GM12878 (cell line): ENCODE measurements around the gene MGAT1. TPM values are rescaled to one million over a fixed set of nuclear protein-coding genes. Genes with fewer than 3 reads are reported as not detected.

Experiments
- BMI1 ChIP-seq: fragments of 450-650 bp; IDR thresholded peaks from 2 replicates; pipeline ENCODE4 v1.6.1; 2016; ENCODE audit warnings: mild to moderate bottlenecking, moderate library complexity, borderline replicate concordance
- CBFB ChIP-seq: IDR thresholded peaks from 2 replicates; pipeline ENCODE4 v1.6.1; 2016; ENCODE audit warnings: antibody characterized with exemption, low read depth
- HCFC1 ChIP-seq: fragments of 150-350 bp; IDR thresholded peaks from 2 replicates; pipeline ENCODE4 v1.6.1; 2014; ENCODE audit warnings: low read length
- HDGF ChIP-seq: fragments of 450-650 bp; IDR thresholded peaks from 2 replicates; pipeline ENCODE4 v1.6.1; 2016; ENCODE audit warnings: antibody characterized with exemption
- IKZF2 ChIP-seq, 2 experiments: fragments of 450-650 bp; IDR thresholded peaks; 2 replicates each; pipeline ENCODE4 v1.6.1; 2017; ENCODE audit warnings: mild to moderate bottlenecking in 2 of 2, moderate library complexity in 2 of 2
- NRF1 ChIP-seq: conservative IDR thresholded peaks from 2 replicates; pipeline ENCODE4 v1.6.1; 2011; ENCODE audit warnings: mild to moderate bottlenecking, low read depth, low read length, improper control_type of control experiment
- POLR2AphosphoS5 ChIP-seq: IDR thresholded peaks from 2 replicates; pipeline ENCODE4 v1.6.1; 2011; ENCODE audit warnings: mild to moderate bottlenecking, low read length, inconsistent platforms
- RAD21 ChIP-seq: IDR thresholded peaks from 2 replicates; pipeline ENCODE4 v1.6.1; 2011; ENCODE audit warnings: mild to moderate bottlenecking, low read depth, low read length, moderate library complexity; ENCODE audit not compliant: insufficient read depth
- RB1 ChIP-seq: fragments of 450-650 bp; formaldehyde crosslinking; IDR thresholded peaks from 2 replicates; pipeline ENCODE4 v1.6.1; 2017; ENCODE audit warnings: mild to moderate bottlenecking, borderline replicate concordance
- RELA ChIP-seq: fragments of 450-650 bp; IDR thresholded peaks from 2 replicates; pipeline ENCODE4 v1.8.0; 2014; ENCODE audit warnings: borderline replicate concordance; ENCODE audit not compliant: partially characterized antibody
- SIN3A ChIP-seq: IDR thresholded peaks from 2 replicates; pipeline ENCODE4 v1.6.1; 2012; ENCODE audit warnings: low read depth, low read length, improper control_type of control experiment
- SMAD1 ChIP-seq: fragments of 450-650 bp; IDR thresholded peaks from 2 replicates; pipeline ENCODE4 v1.6.1; 2018; ENCODE audit warnings: mild to moderate bottlenecking, low read depth; ENCODE audit not compliant: partially characterized antibody
- SMAD5 ChIP-seq: IDR thresholded peaks from 2 replicates; pipeline ENCODE4 v1.6.1; 2016; ENCODE audit warnings: antibody characterized with exemption, low read depth
- TCF12 ChIP-seq: IDR thresholded peaks from 2 replicates; pipeline ENCODE4 v1.6.1; 2011; ENCODE audit warnings: low read depth, mild to moderate bottlenecking, low read length
- TCF3 ChIP-seq: IDR thresholded peaks from 2 replicates; pipeline ENCODE4 v1.6.1; 2012; ENCODE audit warnings: low read depth, mild to moderate bottlenecking, low read length, borderline replicate concordance; ENCODE audit not compliant: insufficient read depth
- ZNF217 ChIP-seq: fragments of 450-650 bp; IDR thresholded peaks from 2 replicates; pipeline ENCODE4 v1.6.1; 2017; ENCODE audit warnings: antibody characterized with exemption, mild to moderate bottlenecking
- polyA plus RNA-seq, 11 experiments: library from polyadenylated mRNA; depleted of rRNA in 4 of 11; unstranded in 6 of 11; stranded (reverse) in 5 of 11; fragments of >200 nt; fragmentation: Nextera tagmentation in 4 of 11; fragmentation: Illumina TruSeq in 1 of 11; extraction: Ambion mirVana in 4 of 11; extraction: Trizol in 1 of 11; gene quantifications; 1 replicate in 1 of 11; 2 replicates in 10 of 11; pipeline versions ENCODE4 v1.2.1 to v1.2.3, GENCODE V29; 2011 to 2016; ENCODE audit warnings: inconsistent platforms in 2 of 11, missing spikeins in 2 of 11, low read depth in 1 of 11
- total RNA-seq, 4 experiments: library from RNA; depleted of rRNA in 3 of 4; stranded (reverse); fragments of >200 nt in 3 of 4; fragmentation: Illumina TruSeq in 1 of 4; extraction: Trizol in 1 of 4; gene quantifications; 2 replicates each; pipeline versions ENCODE4 v1.2.1 to v1.2.3, GENCODE V29; 2013 to 2021
- TF ChIP-seq, protein P1 (sequence below): fragments of 450-650 bp; IDR thresholded peaks from 2 replicates; pipeline ENCODE4 v1.6.1; 2017; ENCODE audit warnings: mild to moderate bottlenecking, moderate library complexity
- TF ChIP-seq, protein P2 (sequence below): fragments of 450-650 bp; IDR thresholded peaks from 2 replicates; pipeline ENCODE4 v1.6.1; 2016; ENCODE audit warnings: mild to moderate bottlenecking, moderate library complexity, borderline replicate concordance
- TF ChIP-seq, protein P3 (sequence below): IDR thresholded peaks from 2 replicates; pipeline ENCODE4 v1.6.1; 2012; ENCODE audit warnings: low read depth, low read length, improper control_type of control experiment
- TF ChIP-seq, protein P4 (sequence below): fragments of 450-650 bp; IDR thresholded peaks from 2 replicates; pipeline ENCODE4 v1.6.1; 2017; ENCODE audit warnings: low read depth, mild to moderate bottlenecking, moderate library complexity

Gene MGAT1
- total and polyA plus RNA-seq, 10 of the 15 experiments (the other 5 are each of a cell fraction or from before 2014, with no cell fraction given) = 3.1 to 88.4 (median 62.7) TPM

DNA sequence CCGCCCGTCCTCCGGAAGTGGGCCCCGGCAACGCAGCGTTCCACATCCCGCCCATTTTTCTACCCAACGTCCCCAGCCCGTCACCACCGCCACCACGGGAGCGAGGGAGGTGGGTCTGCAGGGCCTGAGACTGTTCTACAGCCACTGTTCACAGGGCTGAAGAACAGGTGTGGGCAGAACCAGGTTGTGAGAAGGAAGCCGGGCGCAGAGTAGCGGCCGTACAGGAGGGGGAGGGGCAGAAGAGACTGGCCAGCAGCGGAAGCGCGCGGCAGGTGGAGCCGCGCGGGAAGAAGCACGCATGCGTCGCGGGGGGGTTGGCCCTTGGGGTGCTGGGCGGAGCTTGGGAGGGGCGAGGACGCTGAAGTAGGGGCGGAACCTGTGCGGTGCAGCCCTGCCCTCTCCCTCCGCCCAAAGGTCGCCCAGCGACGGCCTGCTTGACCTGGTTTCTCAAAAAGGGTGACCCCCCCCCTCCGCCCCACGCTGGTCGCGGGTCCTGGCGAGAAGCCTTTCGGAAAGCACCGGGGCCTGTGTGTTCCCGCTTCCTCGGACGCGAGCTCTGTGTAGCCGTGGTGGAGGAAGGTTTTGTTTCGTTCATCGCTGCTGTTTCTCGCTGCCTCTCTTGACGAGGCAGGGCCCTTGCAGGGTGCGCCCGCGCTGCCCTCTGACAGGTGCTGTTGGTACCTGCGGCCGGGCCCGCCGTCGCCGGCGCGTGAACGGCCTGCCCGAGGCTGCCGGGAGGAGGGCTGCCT is 7.8 kb upstream of the MGAT1 start (continued):
- TF ChIP-seq BMI1 (peak; percentile 62; the same call in 1 of the 2 replicates), NRF1 (peak; percentile 62), IKZF2 (IDR thresholded peaks at IDR 0.05) (peak in 1 of 2 experiments; percentile 2; a peak in 1 of 4 replicates), SIN3A (peak; percentile 70), SMAD1 (peak; percentile 72), SMAD5 (peak; percentile 94), ZNF217 (peak; percentile 72; the same call in 1 of the 2 replicates), CBFB (peak; percentile 80), RAD21 (no peak), TCF3 (no peak), POLR2AphosphoS5 (peak; percentile 90), HDGF (peak; percentile 96), RELA (peak; percentile 79), RB1 (peak; percentile 97; the same call in 1 of the 2 replicates), HCFC1 (peak; percentile 24; the same call in 1 of the 2 replicates), TCF12 (peak; percentile 80)
- TF ChIP-seq, protein P1, sequence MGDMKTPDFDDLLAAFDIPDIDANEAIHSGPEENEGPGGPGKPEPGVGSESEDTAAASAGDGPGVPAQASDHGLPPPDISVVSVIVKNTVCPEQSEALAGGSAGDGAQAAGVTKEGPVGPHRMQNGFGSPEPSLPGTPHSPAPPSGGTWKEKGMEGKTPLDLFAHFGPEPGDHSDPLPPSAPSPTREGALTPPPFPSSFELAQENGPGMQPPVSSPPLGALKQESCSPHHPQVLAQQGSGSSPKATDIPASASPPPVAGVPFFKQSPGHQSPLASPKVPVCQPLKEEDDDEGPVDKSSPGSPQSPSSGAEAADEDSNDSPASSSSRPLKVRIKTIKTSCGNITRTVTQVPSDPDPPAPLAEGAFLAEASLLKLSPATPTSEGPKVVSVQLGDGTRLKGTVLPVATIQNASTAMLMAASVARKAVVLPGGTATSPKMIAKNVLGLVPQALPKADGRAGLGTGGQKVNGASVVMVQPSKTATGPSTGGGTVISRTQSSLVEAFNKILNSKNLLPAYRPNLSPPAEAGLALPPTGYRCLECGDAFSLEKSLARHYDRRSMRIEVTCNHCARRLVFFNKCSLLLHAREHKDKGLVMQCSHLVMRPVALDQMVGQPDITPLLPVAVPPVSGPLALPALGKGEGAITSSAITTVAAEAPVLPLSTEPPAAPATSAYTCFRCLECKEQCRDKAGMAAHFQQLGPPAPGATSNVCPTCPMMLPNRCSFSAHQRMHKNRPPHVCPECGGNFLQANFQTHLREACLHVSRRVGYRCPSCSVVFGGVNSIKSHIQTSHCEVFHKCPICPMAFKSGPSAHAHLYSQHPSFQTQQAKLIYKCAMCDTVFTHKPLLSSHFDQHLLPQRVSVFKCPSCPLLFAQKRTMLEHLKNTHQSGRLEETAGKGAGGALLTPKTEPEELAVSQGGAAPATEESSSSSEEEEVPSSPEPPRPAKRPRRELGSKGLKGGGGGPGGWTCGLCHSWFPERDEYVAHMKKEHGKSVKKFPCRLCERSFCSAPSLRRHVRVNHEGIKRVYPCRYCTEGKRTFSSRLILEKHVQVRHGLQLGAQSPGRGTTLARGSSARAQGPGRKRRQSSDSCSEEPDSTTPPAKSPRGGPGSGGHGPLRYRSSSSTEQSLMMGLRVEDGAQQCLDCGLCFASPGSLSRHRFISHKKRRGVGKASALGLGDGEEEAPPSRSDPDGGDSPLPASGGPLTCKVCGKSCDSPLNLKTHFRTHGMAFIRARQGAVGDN = peak; percentile 98
- TF ChIP-seq, protein P2, sequence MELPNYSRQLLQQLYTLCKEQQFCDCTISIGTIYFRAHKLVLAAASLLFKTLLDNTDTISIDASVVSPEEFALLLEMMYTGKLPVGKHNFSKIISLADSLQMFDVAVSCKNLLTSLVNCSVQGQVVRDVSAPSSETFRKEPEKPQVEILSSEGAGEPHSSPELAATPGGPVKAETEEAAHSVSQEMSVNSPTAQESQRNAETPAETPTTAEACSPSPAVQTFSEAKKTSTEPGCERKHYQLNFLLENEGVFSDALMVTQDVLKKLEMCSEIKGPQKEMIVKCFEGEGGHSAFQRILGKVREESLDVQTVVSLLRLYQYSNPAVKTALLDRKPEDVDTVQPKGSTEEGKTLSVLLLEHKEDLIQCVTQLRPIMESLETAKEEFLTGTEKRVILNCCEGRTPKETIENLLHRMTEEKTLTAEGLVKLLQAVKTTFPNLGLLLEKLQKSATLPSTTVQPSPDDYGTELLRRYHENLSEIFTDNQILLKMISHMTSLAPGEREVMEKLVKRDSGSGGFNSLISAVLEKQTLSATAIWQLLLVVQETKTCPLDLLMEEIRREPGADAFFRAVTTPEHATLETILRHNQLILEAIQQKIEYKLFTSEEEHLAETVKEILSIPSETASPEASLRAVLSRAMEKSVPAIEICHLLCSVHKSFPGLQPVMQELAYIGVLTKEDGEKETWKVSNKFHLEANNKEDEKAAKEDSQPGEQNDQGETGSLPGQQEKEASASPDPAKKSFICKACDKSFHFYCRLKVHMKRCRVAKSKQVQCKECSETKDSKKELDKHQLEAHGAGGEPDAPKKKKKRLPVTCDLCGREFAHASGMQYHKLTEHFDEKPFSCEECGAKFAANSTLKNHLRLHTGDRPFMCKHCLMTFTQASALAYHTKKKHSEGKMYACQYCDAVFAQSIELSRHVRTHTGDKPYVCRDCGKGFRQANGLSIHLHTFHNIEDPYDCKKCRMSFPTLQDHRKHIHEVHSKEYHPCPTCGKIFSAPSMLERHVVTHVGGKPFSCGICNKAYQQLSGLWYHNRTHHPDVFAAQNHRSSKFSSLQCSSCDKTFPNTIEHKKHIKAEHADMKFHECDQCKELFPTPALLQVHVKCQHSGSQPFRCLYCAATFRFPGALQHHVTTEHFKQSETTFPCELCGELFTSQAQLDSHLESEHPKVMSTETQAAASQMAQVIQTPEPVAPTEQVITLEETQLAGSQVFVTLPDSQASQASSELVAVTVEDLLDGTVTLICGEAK = peak; percentile 94
- TF ChIP-seq, protein P3, sequence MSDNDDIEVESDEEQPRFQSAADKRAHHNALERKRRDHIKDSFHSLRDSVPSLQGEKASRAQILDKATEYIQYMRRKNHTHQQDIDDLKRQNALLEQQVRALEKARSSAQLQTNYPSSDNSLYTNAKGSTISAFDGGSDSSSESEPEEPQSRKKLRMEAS = peak; percentile 63; the same call in 1 of the 2 replicates
- TF ChIP-seq, protein P4, sequence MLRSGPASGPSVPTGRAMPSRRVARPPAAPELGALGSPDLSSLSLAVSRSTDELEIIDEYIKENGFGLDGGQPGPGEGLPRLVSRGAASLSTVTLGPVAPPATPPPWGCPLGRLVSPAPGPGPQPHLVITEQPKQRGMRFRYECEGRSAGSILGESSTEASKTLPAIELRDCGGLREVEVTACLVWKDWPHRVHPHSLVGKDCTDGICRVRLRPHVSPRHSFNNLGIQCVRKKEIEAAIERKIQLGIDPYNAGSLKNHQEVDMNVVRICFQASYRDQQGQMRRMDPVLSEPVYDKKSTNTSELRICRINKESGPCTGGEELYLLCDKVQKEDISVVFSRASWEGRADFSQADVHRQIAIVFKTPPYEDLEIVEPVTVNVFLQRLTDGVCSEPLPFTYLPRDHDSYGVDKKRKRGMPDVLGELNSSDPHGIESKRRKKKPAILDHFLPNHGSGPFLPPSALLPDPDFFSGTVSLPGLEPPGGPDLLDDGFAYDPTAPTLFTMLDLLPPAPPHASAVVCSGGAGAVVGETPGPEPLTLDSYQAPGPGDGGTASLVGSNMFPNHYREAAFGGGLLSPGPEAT = peak; percentile 71; the same call in 1 of the 2 replicates
